ENCODE data around the gene KAT14. TPM values are rescaled to one million over a fixed set of nuclear protein-coding genes. Genes with fewer than 3 reads are reported as not detected.

The KAT14 gene
- polyA plus RNA-seq, 1 donor (not counting 4 experiments of a cell fraction or from before 2014, with no cell fraction given), result 9.8 TPM

- Histone ChIP-seq H3K27ac (ENCODE audit: control insufficient read depth, insufficient read depth, low read length) (no peak overlapping the region), H3K36me3 (ENCODE audit: control insufficient read depth in 2 of 2, extremely low read depth in 1 of 2, insufficient read depth in 2 of 2, low read length in 2 of 2) (peaks cover 0 to 7% of the 10 kb centered on the region in 2 experiments), H2AFZ (ENCODE audit: control insufficient read depth, low read length) (no peak overlapping the region), H3K4me3 (ENCODE audit: control insufficient read depth in 2 of 3, extremely low read depth in 1 of 3, insufficient read depth in 2 of 3, low read depth in 1 of 3, low read length in 3 of 3) (no peak overlapping the region), H3K9ac (ENCODE audit: control insufficient read depth, extremely low read depth, insufficient read depth, low read length) (no peak overlapping the region), H3K79me2 (ENCODE audit: control insufficient read depth, insufficient read depth, low read length) (no peaks in the 10 kb centered on the region), H3K9me1 (ENCODE audit: control insufficient read depth, extremely low read depth, insufficient read depth, low read length) (no peaks in the 10 kb centered on the region), H3K4me1 (ENCODE audit: control insufficient read depth, extremely low read depth, insufficient read depth, low read length) (no peaks in the 10 kb centered on the region), H3K9me3 (ENCODE audit: control insufficient read depth, low read depth, low read length) (no peaks in the 10 kb centered on the region), H3K4me2 (ENCODE audit: control insufficient read depth, extremely low read depth, insufficient read depth, low read depth, low read length) (no peak overlapping the region), H3K27me3 (ENCODE audit: control insufficient read depth, extremely low read depth, insufficient read depth, low read length) (no peaks in the 10 kb centered on the region), H4K20me1 (ENCODE audit: control insufficient read depth, extremely low read depth, insufficient read depth, low read length) (no peaks in the 10 kb centered on the region)
- FAIRE-seq (no peak), DNase-seq (ENCODE audit: low read depth, low spot score) (no peak)
- TF ChIP-seq CTCF (optimal IDR thresholded peaks at IDR 0.05 in 1 of 3, IDR thresholded peaks at IDR 0.05 in 1 of 3, conservative IDR thresholded peaks at IDR 0.05 in 1 of 3; ENCODE audit: extremely low read depth in 1 of 3, insufficient read depth in 2 of 3, low read length in 3 of 3) (no peak), EZH2 (IDR thresholded peaks at IDR 0.05; ENCODE audit: low read length) (no peak)
- dilution Hi-C loops (cut with MboI; ENCODE audit: extremely low pct_ligation_motif_present, low sequenced_read_pairs), result no loop called here
Measured at GRCh38 chr20:18156045-18156444, 18.4 kb downstream of the KAT14 start.

- FAIRE-seq, result peak; percentile 36
- DNase-seq (ENCODE audit: low read depth, low spot score), result peak; percentile 30
- Histone ChIP-seq H4K20me1 (ENCODE audit: control insufficient read depth, extremely low read depth, insufficient read depth, low read length) (no peaks in the 10 kb centered on the region), H2AFZ (ENCODE audit: control insufficient read depth, low read length) (no peak overlapping the region), H3K36me3 (ENCODE audit: control insufficient read depth in 2 of 2, extremely low read depth in 1 of 2, insufficient read depth in 2 of 2, low read length in 2 of 2) (peaks cover 3 to 4% of the 10 kb centered on the region in 2 experiments), H3K27ac (ENCODE audit: control insufficient read depth, insufficient read depth, low read length) (peak overlapping the region; percentile 38), H3K79me2 (ENCODE audit: control insufficient read depth, insufficient read depth, low read length) (no peaks in the 10 kb centered on the region), H3K4me3 (ENCODE audit: control insufficient read depth in 2 of 3, extremely low read depth in 1 of 3, insufficient read depth in 2 of 3, low read depth in 1 of 3, low read length in 3 of 3) (no peak overlapping the region), H3K9ac (ENCODE audit: control insufficient read depth, extremely low read depth, insufficient read depth, low read length) (no peak overlapping the region), H3K9me1 (ENCODE audit: control insufficient read depth, extremely low read depth, insufficient read depth, low read length) (no peaks in the 10 kb centered on the region), H3K4me2 (ENCODE audit: control insufficient read depth, extremely low read depth, insufficient read depth, low read depth, low read length) (no peak overlapping the region), H3K27me3 (ENCODE audit: control insufficient read depth, extremely low read depth, insufficient read depth, low read length) (no peaks in the 10 kb centered on the region), H3K9me3 (ENCODE audit: control insufficient read depth, low read depth, low read length) (no peaks in the 10 kb centered on the region), H3K4me1 (ENCODE audit: control insufficient read depth, extremely low read depth, insufficient read depth, low read length) (peaks cover 14% of the 10 kb centered on the region)
- dilution Hi-C loops (cut with MboI; ENCODE audit: extremely low pct_ligation_motif_present, low sequenced_read_pairs), result no loop called here
- no peak for TF ChIP-seq CTCF (optimal IDR thresholded peaks at IDR 0.05 in 1 of 3, IDR thresholded peaks at IDR 0.05 in 1 of 3, conservative IDR thresholded peaks at IDR 0.05 in 1 of 3; ENCODE audit: extremely low read depth in 1 of 3, insufficient read depth in 2 of 3, low read length in 3 of 3)
Measured at GRCh38 chr20:18164356-18164755, 26.7 kb downstream of the KAT14 start.

Measured in keratinocyte (primary cell).